Brain microvascular endothelial cell (primary cell): Measurements from ENCODE around the gene TM4SF18.
A peak's percentile ranks its signal among the peaks of the same experiment; 100 is the strongest.

Source experiments
- DNase-seq: peaks from one replicate; pipeline ENCODE4 v3.0.0-alpha.2; 2020
- H3K27ac ChIP-seq: fragments of 250-450 bp; sonication (Bioruptor Pico); 2 replicates; pipeline ENCODE4 v1.5.1; 2020; ENCODE audit warnings: mild to moderate bottlenecking, moderate library complexity
- H3K27me3 ChIP-seq: fragments of 250-450 bp; sonication (Bioruptor Pico); replicated peaks from 2 replicates; pipeline ENCODE4 v1.5.1; 2020; ENCODE audit warnings: mild to moderate bottlenecking
- H3K36me3 ChIP-seq: fragments of 250-450 bp; sonication (Bioruptor Pico); replicated peaks from 2 replicates; pipeline ENCODE4 v1.5.1; 2020; ENCODE audit warnings: mild to moderate bottlenecking
- H3K4me3 ChIP-seq: 2 replicates; pipeline ENCODE4 v1.5.1; 2011; ENCODE audit warnings: low read depth, mild to moderate bottlenecking, control low read depth, low read length, moderate library complexity
- CTCF ChIP-seq: IDR thresholded peaks from 2 replicates; pipeline ENCODE4 v1.5.1; 2011; ENCODE audit warnings: low read depth, mild to moderate bottlenecking, moderate library complexity, low read length, control low read depth, inconsistent platforms; ENCODE audit errors: missing control alignments
- in situ Hi-C: cut with HindIII; loops from 2 replicates; pipeline ENCODE4 v1.10.0; 2017; ENCODE audit warnings: low sequenced_read_pairs, low pct_ligation_motif_present

The TM4SF18 gene

GRCh38 chr3:149374793-149375500, 41.5 kb upstream of the TM4SF18 start:
- Histone ChIP-seq H3K27me3 (no peaks in the 10 kb centered on the region), H3K36me3 (peaks cover 40% of the 10 kb centered on the region), H3K27ac (no peak overlapping the region), H3K4me3 (peak overlapping the region; percentile 77)
- TF ChIP-seq CTCF = no peak
- in situ Hi-C loops = no loop called here
- no peak for DNase-seq

- peak overlapping the region; percentile 46 for H3K27ac ChIP-seq
- no peak for TF ChIP-seq CTCF
- H3K36me3 ChIP-seq = peaks cover 44% of the 10 kb centered on the region
- in situ Hi-C loops = no loop called here
- H3K4me3 ChIP-seq = no peak overlapping the region
- no peaks in the 10 kb centered on the region for H3K27me3 ChIP-seq
- no peak for DNase-seq
These were observed 41.0 kb upstream of the TM4SF18 start for GRCh38 chr3:149374391-149374790.

- H3K27me3 ChIP-seq = no peaks in the 10 kb centered on the region
- no peak for DNase-seq
- H3K4me3 ChIP-seq = no peak overlapping the region
- in situ Hi-C loops = no loop called here
- peak overlapping the region; percentile 46 for H3K27ac ChIP-seq
- peaks cover 47% of the 10 kb centered on the region for H3K36me3 ChIP-seq
- no peak for TF ChIP-seq CTCF
These were observed 40.0 kb upstream of the TM4SF18 start for GRCh38 chr3:149373235-149374125.

- Histone ChIP-seq H3K4me3 (no peak overlapping the region), H3K27ac (no peak overlapping the region), H3K36me3 (peaks cover 47% of the 10 kb centered on the region), H3K27me3 (no peaks in the 10 kb centered on the region)
- in situ Hi-C loops = no loop called here
- TF ChIP-seq CTCF = no peak
- DNase-seq = no peak
These were observed 38.3 kb upstream of the TM4SF18 start for GRCh38 chr3:149371723-149372114.

GRCh38 chr3:149371001-149371722, 37.7 kb upstream of the TM4SF18 start:
- in situ Hi-C loops = no loop called here
- Histone ChIP-seq H3K4me3 (no peak overlapping the region), H3K27me3 (no peaks in the 10 kb centered on the region), H3K27ac (no peak overlapping the region), H3K36me3 (peaks cover 47% of the 10 kb centered on the region)
- peak; percentile 5 for TF ChIP-seq CTCF
- no peak for DNase-seq
